Heart left ventricle (tissue), 16 donors: ENCODE data around the gene CNNM4. TPM values are rescaled to one million over a fixed set of nuclear protein-coding genes. Genes with fewer than 3 reads are reported as not detected.

Source experiments
- ATAC-seq, 4 donors: fragments of 200-7000 bp; cut with Tn5 transposase; one replicate each; pipeline ENCODE4 v1.9.1; 2020 to 2022; ENCODE audit warnings: moderate library complexity in 4 of 4, mild to moderate bottlenecking in 3 of 4, moderate number of reproducible peaks in 1 of 4
- DNase-seq, 5 donors: peaks; one replicate each; pipeline ENCODE4 v3.0.0-alpha.2; 2020
- H3K27ac ChIP-seq, 12 donors: fragments of 200-600 bp; sonication (generic) in 4 of 12; one replicate each; pipeline versions ENCODE4 v1.5.0 to v1.8.0; 2016 to 2022; ENCODE audit warnings: mild to moderate bottlenecking in 2 of 12
- H3K27me3 ChIP-seq, 9 donors: fragments of 200-600 bp; sonication (generic) in 2 of 9; one replicate each; pipeline versions ENCODE4 v1.5.1 to v1.8.0; 2016 to 2022; ENCODE audit warnings: mild to moderate bottlenecking in 3 of 9
- H3K36me3 ChIP-seq, 9 donors: fragments of 200-600 bp; sonication (generic) in 2 of 9; one replicate each; pipeline versions ENCODE4 v1.5.0 to v1.8.0; 2018 to 2022; ENCODE audit warnings: mild to moderate bottlenecking in 2 of 9
- H3K4me1 ChIP-seq, 12 donors: fragments of 200-600 bp; sonication (generic) in 4 of 12; one replicate each; pipeline versions ENCODE4 v1.5.0 to v1.8.0; 2016 to 2022; ENCODE audit warnings: mild to moderate bottlenecking in 3 of 12
- H3K4me3 ChIP-seq, 12 donors: fragments of 200-600 bp; sonication (generic) in 4 of 12; one replicate each; pipeline versions ENCODE4 v1.5.0 to v1.8.0; 2017 to 2022; ENCODE audit warnings: mild to moderate bottlenecking in 9 of 12, moderate library complexity in 4 of 12
- H3K9me3 ChIP-seq, 12 donors: fragments of 200-600 bp; sonication (generic) in 4 of 12; one replicate each; pipeline versions ENCODE4 v1.5.0 to v1.8.0; 2016 to 2022; ENCODE audit warnings: mild to moderate bottlenecking in 1 of 12
- POLR2A ChIP-seq, 2 donors: fragments of 450-650 bp; IDR thresholded peaks; one replicate each; pipeline ENCODE4 v1.6.1; 2017; ENCODE audit warnings: antibody characterized with exemption in 2 of 2, mild to moderate bottlenecking in 2 of 2, moderate library complexity in 2 of 2
- WGBS, 4 donors: extraction: QIAGEN DNeasy Blood & Tissue Kit in 2 of 4; methylation state at CpG; one replicate each; pipeline versions ENCODE4 v1.1.5 to v1.1.7; 2013 to 2018; 5-methylcytosine and 5-hydroxymethylcytosine counted together
- intact Hi-C, 10 donors: fragments of 100-400 bp; cut with DNase I; formaldehyde crosslinking; loops; one replicate each; pipeline versions ENCODE4 v1.11.1 to v1.14.2; 2022
- polyA plus RNA-seq, 2 donors: library from polyadenylated mRNA; stranded (reverse); fragments of 200-250 nt; gene quantifications; one replicate each; pipeline ENCODE4 v1.2.3, GENCODE V29; 2013
- total RNA-seq, 9 donors: library from RNA; depleted of rRNA in 2 of 9; stranded (reverse); fragments of >200 nt in 2 of 9; fragmentation: NEBNext Ultra II Directional in 3 of 9; extraction: Animal tissue kit (Norgen Biotek cat#: 25700) in 3 of 9; gene quantifications; one replicate each; pipeline versions ENCODE4 v1.1.0 to v1.2.4, GENCODE V29; 2016 to 2023
- TF ChIP-seq, protein P1 (sequence below), 12 donors: fragments of 200-600 bp; sonication (generic) in 4 of 12; IDR thresholded peaks; one replicate each; pipeline versions ENCODE4 v1.5.0 to v1.8.0; 2018 to 2022; ENCODE audit warnings: antibody characterized with exemption in 12 of 12, mild to moderate bottlenecking in 5 of 12
- donor health status: ischemic (EF 13 %, LVEDD 7.1; RV severe dilation, severe dysfunction).
- donor health status: healthy with polysubstance abuse.
- donor health status: DM: no; HTN: yes; CAD: no.
- donor health status: DM: no; HTN: no; CAD: no.
- donor health status: ischemic (EF 25% LVEDD 6.9; RV normal size, moderate dysfunction).
- donor health status: ischemic (EF 25% LVEDD 5.7; RV mildly dilated, moderate dysfunction).
- donor health status: healthy.
- donor health status: DM: yes; HTN: yes; CAD: no.
- donor health status: ischemic (EF 35%, LVEDD 5.7; RV mildly dilated, moderate dysfunction).
- donor health status: nonischemic (EF 11% LVEDD 7.7; RV severe dilation, severe dysfunction).
- donor health status: DM: yes; HTN: yes; CAD: no.
- donor health status: PGD.
- donor health status: ischemic (EF 29% LVEDD 5.4; RV normal size, mild dysfunction).
- donor health status: nonischemic (EF 23%, LVEDD 6.1; RV moderate dilation, normal function).

The CNNM4 gene
- total and polyA plus RNA-seq, 11 donors, result 11.3 to 47.7 (median 27.7) TPM

DNA sequence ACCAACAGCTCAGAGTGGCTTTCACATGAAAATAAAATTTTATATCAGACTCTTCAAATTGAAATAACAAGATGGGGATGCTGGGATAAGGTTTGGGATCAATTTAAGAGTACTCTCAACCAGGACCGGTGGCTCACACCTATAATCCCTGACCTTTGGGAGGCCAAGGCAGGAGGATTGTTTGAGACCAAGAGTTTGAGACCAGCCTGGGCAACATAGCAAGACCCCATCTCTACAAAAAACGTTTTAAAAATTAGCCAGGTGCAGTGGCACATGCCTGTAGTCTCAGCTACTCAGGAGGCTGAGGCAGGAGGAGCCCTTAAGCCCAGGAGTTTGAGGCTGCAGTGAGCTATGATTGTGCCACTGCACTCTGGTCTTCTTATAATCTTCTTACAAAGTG is 23.5 kb upstream of the CNNM4 start:
- ATAC-seq (no peak), DNase-seq (no peak)
- Histone ChIP-seq H3K9me3 (no peaks in the 10 kb centered on the region), H3K36me3 (peaks cover 0 to 49% (median 39%) of the 10 kb centered on the region in 9 donors), H3K4me3 (no peak overlapping the region), H3K4me1 (peaks cover 0 to 52% (median 37%) of the 10 kb centered on the region in 12 donors), H3K27me3 (no peaks in the 10 kb centered on the region), H3K27ac (no peak overlapping the region)
- TF ChIP-seq POLR2A (IDR thresholded peaks at IDR 0.05), result no peak
- TF ChIP-seq, protein P1, sequence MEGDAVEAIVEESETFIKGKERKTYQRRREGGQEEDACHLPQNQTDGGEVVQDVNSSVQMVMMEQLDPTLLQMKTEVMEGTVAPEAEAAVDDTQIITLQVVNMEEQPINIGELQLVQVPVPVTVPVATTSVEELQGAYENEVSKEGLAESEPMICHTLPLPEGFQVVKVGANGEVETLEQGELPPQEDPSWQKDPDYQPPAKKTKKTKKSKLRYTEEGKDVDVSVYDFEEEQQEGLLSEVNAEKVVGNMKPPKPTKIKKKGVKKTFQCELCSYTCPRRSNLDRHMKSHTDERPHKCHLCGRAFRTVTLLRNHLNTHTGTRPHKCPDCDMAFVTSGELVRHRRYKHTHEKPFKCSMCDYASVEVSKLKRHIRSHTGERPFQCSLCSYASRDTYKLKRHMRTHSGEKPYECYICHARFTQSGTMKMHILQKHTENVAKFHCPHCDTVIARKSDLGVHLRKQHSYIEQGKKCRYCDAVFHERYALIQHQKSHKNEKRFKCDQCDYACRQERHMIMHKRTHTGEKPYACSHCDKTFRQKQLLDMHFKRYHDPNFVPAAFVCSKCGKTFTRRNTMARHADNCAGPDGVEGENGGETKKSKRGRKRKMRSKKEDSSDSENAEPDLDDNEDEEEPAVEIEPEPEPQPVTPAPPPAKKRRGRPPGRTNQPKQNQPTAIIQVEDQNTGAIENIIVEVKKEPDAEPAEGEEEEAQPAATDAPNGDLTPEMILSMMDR (IDR thresholded peaks at IDR 0.05), result no peak
- WGBS, 4 donors, result 63 to 85% (median 74%) methylated on average over 2 of the region's 2 CpGs
- intact Hi-C loops, result loop anchor here in 9 of 10 donors (5.0 to 10.0 kb wide), 4 partner anchors 92 to 225 kb away; partner anchors contain the start of genes KANSL3 (in 6 of the 9) and FER1L5 (in 3 of the 9)

DNA sequence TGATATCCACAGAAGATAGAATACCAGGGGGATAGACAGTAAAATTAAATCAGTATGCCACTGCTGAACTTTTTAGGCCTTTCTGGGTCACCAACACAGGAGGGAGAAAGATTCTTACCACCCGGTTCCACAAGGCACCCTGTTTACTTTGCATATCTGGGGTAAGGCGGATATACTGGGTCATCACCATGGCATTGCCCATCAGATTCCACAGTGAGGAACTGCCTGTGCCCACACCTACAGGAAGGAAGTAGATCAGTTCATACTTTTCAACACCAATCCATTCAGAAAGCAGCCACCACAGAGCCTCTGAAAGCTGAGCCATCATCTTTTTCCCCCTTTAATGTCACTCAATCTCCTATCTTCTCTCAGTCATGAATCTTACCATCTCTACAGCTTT is 22.9 kb upstream of the CNNM4 start:
- WGBS, 4 donors, result 58 to 82% (median 75%) methylated on average over 2 of the region's 2 CpGs
- Histone ChIP-seq H3K27me3 (no peaks in the 10 kb centered on the region), H3K9me3 (no peaks in the 10 kb centered on the region), H3K4me1 (peaks cover 0 to 52% (median 37%) of the 10 kb centered on the region in 12 donors), H3K4me3 (no peak overlapping the region), H3K36me3 (peaks cover 0 to 43% (median 33%) of the 10 kb centered on the region in 9 donors), H3K27ac (no peak overlapping the region)
- DNase-seq, result no peak
- intact Hi-C loops, result loop anchor here in 9 of 10 donors (5.0 to 10.0 kb wide), 4 partner anchors 93 to 224 kb away; partner anchors contain the start of genes KANSL3 (in 6 of the 9) and FER1L5 (in 3 of the 9)
- TF ChIP-seq POLR2A (IDR thresholded peaks at IDR 0.05), result no peak
- TF ChIP-seq, protein P1 (IDR thresholded peaks at IDR 0.05), result no peak
- ATAC-seq, result no peak

DNA sequence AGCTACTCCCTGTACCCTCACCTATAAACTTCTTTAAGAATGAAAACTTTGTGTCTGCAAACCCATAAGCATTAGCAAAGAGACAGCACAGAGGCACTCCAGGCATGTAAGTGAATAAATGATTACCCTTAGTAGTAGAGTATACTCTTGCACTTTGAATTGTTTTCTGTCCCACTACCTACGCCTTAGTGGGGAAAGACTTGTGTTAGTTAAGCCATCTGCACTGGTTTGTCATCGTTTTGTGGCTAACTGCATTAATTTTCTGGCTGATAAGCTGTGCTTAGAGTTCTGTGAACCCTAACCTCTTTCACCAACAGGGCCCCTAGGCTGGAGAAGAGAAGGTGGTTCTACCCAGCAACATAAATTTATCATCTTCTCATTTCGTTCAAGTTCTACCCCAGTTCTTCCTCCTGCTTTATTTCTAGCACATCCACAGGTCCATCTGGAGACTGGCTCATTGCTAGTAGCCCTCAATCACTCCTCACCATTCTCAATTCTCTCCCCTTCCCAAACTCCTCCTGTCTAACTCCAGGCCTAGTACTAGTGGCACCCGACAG is 21.5 kb upstream of the CNNM4 start:
- Histone ChIP-seq H3K4me1 (peaks cover 0 to 45% (median 33%) of the 10 kb centered on the region in 12 donors), H3K9me3 (no peaks in the 10 kb centered on the region), H3K4me3 (peak overlapping the region; percentile 61 to 96 (median 79)), H3K36me3 (peaks cover 0 to 30% (median 20%) of the 10 kb centered on the region in 9 donors), H3K27ac (peak overlapping the region in 10 of 12 donors; percentile 12 to 80 (median 75)), H3K27me3 (no peaks in the 10 kb centered on the region)
- 27 to 32% (median 28%) methylated on average over 4 of the region's 4 CpGs for WGBS, 4 donors
- TF ChIP-seq, protein P1 (IDR thresholded peaks at IDR 0.05), result no peak
- DNase-seq (no peak), ATAC-seq (no peak)
- intact Hi-C loops, result loop anchor here in 9 of 10 donors (5.0 to 10.0 kb wide), 4 partner anchors 94 to 223 kb away; partner anchors contain the start of genes KANSL3 (in 6 of the 9) and FER1L5 (in 3 of the 9)

DNA sequence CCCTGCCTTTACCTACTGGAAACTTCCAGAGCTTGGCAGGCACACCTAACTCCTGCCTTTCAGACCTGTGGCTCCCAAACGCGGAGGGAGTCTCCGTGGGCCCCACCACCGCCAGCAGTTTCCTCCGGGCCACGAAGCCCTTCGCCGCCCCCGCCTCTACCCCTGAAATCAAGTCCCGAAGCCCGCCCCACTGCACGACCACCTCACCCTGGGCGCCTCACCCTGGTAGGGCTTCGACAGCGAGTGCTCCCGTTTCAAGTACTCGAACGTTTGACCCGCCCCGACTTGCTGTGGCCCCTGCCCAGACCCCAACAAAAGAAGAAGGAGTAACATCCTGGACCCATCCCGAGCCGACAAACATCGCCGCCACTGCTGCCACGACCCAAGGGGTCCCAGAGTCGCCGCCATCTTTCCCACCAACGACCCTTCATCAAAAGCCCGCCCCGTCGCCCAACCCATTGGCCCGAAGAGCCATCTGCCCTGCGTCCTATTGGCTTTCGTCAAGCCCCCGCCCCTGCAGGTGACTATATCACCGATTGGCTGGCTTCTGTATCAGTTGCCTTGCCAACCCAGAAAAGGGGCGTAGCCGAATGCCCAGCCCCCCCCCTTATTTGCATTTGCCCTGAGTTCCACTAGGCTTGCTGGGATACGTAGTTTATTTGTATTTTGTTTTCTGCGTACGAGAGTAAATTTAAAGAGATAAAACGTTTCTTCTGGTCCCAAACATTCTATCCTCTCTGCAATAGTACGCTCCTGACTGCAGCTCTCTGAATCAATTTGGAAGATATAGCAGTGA is 20.9 kb upstream of the CNNM4 start, which contains the start of gene LMAN2L:
Gene LMAN2L (minus strand): TSS at position 432 of the 796 bp plus-strand sequence. CDS start 24 bp downstream, at position 408.
- WGBS, 4 donors, result 0 to 2% (median 1%) methylated on average over 43 of the region's 43 CpGs
- no peaks in the 10 kb centered on the region for H3K27me3 ChIP-seq
- ATAC-seq, result peak; percentile 99 to 100 (median 99)
- DNase-seq, result peak; percentile 97 to 99 (median 99)
- intact Hi-C loops, result loop anchor here (1.0 to 10.0 kb wide), 7 partner anchors 20 to 225 kb away; partner anchors contain the start of genes KANSL3 (in 7 of the 10), FER1L5 (in 3 of the 10) and CNNM4 (in 2 of the 10)
- TF ChIP-seq POLR2A (IDR thresholded peaks at IDR 0.05), result no peak
- TF ChIP-seq, protein P1 (IDR thresholded peaks at IDR 0.05), result no peak
- H3K4me1 ChIP-seq, result peaks cover 0 to 40% (median 26%) of the 10 kb centered on the region in 12 donors
- peaks cover 0 to 23% (median 16%) of the 10 kb centered on the region in 9 donors for H3K36me3 ChIP-seq
- H3K27ac ChIP-seq, result peak within 1 kb of the TSS in 11 of 12 donors; percentile 60 to 80 (median 75)
- peak within 1 kb of the TSS; percentile 61 to 96 (median 79) for H3K4me3 ChIP-seq
- no peaks in the 10 kb centered on the region for H3K9me3 ChIP-seq
